GM12872 (cell line): ENCODE results near the gene ZNF821.

Experiments used
- TF ChIP-seq, protein P1 (sequence below): IDR thresholded peaks from 3 replicates; pipeline ENCODE4 v1.5.1; 2011; ENCODE audit warnings: low read depth, mild to moderate bottlenecking, low read length, moderate library complexity; ENCODE audit not compliant: insufficient read depth

Gene ZNF821

DNA sequence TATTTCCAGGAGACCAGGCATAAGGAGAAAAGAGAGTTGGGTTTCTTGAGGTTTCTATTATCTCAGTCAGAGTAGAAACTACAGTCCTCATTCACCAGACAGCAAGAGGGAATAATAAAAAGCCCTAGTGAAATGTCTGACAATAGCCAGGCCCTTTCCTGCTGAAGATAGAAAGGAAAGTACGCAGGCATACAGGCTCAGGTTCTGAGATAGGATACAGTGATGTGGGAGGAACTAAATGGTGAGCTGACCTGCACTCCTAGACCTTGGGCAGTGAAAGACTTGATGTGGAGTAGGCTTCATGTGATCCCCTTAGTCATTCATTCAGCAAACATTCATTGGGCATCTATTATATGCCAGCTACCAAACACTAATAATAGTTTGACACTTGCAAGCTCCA, 14.9 kb downstream of the ZNF821 start:
- TF ChIP-seq, protein P1, sequence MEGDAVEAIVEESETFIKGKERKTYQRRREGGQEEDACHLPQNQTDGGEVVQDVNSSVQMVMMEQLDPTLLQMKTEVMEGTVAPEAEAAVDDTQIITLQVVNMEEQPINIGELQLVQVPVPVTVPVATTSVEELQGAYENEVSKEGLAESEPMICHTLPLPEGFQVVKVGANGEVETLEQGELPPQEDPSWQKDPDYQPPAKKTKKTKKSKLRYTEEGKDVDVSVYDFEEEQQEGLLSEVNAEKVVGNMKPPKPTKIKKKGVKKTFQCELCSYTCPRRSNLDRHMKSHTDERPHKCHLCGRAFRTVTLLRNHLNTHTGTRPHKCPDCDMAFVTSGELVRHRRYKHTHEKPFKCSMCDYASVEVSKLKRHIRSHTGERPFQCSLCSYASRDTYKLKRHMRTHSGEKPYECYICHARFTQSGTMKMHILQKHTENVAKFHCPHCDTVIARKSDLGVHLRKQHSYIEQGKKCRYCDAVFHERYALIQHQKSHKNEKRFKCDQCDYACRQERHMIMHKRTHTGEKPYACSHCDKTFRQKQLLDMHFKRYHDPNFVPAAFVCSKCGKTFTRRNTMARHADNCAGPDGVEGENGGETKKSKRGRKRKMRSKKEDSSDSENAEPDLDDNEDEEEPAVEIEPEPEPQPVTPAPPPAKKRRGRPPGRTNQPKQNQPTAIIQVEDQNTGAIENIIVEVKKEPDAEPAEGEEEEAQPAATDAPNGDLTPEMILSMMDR: no peak

DNA sequence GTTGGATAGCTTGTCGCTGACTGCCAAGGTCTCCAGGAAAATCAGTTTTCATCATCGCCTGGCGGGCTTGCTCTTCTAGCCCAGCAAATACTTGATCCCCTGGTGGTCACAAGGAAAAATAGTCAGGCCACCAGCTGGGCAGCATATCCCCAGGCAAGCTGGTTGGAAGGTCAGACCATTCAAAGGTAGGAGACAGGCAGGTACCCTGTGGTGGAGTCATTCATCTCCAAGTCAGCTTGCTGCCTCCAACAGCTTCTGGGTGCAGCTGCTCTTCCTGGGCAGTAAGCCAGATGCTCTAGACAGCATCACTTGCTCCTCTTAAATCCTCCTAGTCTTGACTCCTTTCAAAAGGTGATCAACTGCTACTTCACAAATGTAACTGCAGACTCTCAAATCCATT, 16.0 kb downstream of the ZNF821 start:
- TF ChIP-seq, protein P1: no peak

DNA sequence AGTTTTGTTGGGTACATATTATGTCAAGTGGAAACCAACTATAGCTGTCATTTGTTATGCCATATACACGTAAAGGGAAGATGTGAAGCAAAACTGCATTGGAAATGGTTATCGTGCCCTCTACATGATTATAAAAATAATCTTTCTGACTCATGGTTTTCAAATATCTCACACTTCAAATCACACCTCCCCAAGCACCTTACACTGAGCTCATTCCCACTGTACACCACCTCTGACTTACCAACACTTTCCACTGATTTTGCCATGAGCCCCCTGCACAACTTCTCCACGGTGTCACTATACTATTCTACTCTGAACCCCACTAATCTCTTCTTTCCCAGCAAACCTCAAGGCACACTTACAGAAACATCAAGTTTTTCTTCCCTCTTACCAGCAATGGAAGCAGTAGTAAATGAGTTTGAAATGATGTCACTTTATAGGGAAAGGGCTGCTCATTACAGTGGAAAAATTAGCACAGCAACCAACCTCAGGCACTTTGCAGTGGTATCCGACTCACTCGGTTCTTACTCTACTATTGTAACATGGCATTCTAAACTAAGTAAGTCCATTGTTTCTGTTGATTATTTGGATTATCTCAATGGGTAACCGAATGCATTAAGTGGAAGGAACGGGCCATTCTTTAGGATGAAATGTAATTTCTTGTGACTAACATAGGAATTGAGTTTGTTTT, 18.7 kb downstream of the ZNF821 start:
- TF ChIP-seq, protein P1: no peak

DNA sequence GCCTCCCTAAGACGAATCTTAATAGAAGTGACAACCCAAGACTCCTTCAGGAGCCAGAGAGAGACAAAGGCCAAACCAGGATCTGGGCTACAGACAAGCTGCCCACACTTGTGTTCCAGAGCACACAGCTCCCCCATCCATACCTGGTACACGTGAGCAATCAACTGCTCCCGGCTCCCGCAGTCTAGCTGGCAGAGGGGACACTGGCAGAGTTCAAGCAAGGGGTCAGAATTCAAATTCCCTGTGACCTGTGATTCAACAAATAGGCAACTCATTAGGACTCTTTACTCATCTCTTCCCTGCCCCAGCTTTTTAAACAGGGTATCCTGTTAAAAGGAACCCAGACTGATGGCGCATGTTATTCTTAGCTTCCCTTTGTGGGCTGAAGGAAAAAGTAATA, 20.0 kb downstream of the ZNF821 start:
- TF ChIP-seq, protein P1: no peak

DNA sequence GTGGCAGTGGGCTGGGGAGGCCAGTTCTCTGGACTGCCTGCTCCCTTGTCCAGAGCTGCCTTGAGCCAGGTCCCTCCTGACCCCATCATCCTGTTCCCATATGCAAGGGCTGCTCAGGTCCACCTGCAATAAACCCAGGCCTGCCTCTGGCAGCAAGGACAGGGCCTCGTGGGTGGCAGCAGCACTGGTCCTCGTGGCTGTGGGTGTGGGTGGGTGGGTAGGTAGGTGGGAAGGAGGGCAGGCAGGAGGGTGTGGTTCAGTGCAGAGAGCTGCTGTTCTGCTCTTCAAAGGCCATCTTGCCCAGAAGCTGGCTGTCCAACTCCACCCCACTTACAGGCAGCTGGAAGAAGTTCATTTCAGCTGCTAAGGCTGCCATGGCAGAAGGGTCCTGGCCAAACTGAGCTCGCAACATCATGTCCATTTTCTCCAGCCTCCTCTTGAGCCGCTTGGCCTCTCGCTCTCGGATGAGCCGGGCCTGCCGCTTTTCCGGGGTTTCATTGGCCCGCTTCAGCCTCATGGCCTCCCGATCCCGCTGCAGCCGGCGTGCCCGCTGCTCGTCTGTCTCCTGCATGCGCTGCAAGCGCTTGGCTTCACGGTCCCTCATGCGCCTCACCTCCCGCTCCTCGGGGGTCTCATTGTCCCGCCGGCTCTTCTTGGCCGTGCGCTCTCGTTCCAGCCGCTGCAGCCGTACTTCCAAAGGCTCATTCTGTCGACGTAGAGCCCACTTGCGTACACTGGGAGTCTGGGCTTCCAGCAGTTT, 24.0 kb downstream of the ZNF821 start:
- TF ChIP-seq, protein P1: no peak

DNA sequence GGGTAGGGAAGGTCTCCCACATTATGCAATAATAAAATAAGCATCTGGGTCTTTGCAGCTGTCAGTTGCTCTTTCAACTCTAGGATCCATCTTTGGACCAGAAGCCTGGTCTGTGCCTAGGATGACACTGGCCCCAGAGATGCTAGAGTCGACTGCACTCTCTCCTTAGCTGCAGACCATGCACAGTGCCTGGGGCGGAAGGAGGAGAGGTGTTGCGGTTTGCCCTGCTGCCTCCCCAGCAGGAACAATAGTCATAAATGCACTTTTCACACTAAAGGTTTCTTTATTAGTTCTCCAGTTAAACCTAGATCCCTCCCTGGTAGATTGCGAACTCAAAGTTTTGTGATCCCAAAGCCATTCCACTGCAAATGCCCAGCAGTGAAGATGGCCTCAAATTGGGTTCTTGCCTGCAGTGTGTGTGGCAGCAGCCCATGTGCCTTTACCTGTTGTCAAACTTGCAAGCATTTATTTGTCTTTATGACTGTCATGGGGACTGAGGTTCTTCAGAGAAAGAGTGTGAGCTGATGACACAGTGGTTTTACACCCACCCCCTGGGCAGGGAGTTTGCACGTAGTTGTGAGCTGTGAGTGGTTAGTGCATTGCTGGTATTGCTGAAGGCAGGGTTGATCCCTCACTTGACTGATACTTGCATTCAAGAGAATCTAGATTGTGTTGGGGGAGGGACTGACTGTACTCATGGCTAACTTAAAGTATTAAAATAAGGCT, 27.9 kb downstream of the ZNF821 start:
- TF ChIP-seq, protein P1: no peak

DNA sequence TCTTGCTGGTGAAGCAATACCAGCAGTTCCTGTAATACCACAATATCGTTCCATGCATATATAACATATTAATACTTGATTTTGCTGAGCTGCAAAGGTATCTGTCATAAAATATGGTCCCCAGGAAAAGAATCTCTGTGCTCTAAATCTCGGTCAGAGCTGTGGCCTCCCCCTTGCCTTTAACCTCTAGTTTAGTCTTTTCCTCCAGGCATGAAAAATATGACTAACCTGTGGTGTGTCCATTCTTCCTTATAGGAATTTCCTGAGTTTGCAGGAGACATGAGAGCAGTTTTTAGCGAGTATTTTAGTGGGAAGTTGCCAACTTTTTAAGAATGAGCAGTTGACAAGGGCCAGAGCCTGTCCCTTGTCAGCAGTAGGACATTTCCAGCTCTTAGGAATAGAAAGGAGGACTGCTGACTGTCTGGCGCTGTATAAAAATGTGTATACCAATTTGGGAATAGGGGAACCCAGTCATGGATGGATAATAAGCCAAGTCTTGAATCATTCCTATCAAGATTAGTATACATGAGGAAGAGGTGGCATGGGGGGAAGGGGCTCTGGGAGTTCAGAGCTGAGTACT, 29.5 kb downstream of the ZNF821 start:
- TF ChIP-seq, protein P1: no peak
